Measurements from ENCODE around the gene TSPAN14. TPM values are rescaled to one million over a fixed set of nuclear protein-coding genes. Genes with fewer than 3 reads are reported as not detected.

Gene TSPAN14
- total and polyA plus RNA-seq, 2 of the 8 experiments (the other 6 are each of a cell fraction or from before 2014, with no cell fraction given) = 47.4 to 57.8 TPM

DNA sequence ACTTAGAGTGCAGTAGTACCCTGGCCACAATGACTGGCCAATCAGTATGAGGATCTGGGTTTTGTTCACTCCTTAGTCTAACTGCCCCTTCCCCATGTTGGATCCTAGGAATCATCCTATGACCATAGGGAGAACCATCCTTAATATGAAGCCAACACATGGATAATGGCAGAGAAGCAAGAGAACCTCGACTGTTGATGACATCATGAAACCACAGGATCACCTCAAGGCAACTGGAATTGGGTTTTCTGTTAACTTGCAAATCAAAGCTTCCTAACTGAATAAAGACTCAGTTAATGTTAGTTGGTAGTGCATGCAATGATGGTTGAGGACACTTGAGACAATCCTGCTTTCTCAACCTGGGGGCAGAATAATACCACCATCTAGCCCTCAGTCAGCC lies 49.1 kb upstream of the TSPAN14 start:
- ChIA-PET CTCF (ENCODE audit: partially characterized antibody) (interaction anchor here (0.9 to 3.8 kb wide), 6 partner anchors 22 to 192 kb away, joined by 3 to 21 read pairs (median 4); no protein-coding TSS in a partner anchor), POLR2A (ENCODE audit: partially characterized antibody) (interaction anchor here (0.6 kb wide), 1 partner anchor 1093 kb away, joined by 3 read pairs; no protein-coding TSS in a partner anchor)
- WGBS, 2 experiments (ENCODE audit: extremely low coverage in 1 of 2, insufficient coverage in 1 of 2, insufficient read length in 1 of 2, insufficient replicate concordance in 2 of 2, low coverage in 1 of 2, low lambda C conversion rate in 2 of 2, missing lambda C conversion rate in 1 of 2) = 89% methylated on average over 1 of the region's 1 CpG; no CpG with 5 or more reads in 1 of the 2 experiments
- Histone ChIP-seq H3K4me3 (ENCODE audit: extremely low read depth in 1 of 4, insufficient read depth in 2 of 4, low read depth in 3 of 4, low read length in 4 of 4) (no peak overlapping the region), H3K56ac (replicated peaks; ENCODE audit: insufficient read length, low read depth, low read length) (no peak overlapping the region), H4K20me1 (replicated peaks in 1 of 2; ENCODE audit: control insufficient read depth in 1 of 2, insufficient read depth in 2 of 2, low read length in 2 of 2) (no peaks in the 10 kb centered on the region), H3K18ac (ENCODE audit: extremely low read depth, low read length) (no peak overlapping the region), H4K91ac (replicated peaks; ENCODE audit: insufficient read length, low read length) (no peak overlapping the region), H2BK5ac (ENCODE audit: low read depth, low read length) (no peak overlapping the region), H2BK12ac (ENCODE audit: low read depth, low read length) (no peak overlapping the region), H3K9ac (replicated peaks in 1 of 4; ENCODE audit: extremely low read depth in 1 of 4, low read depth in 3 of 4, low read length in 3 of 4) (no peak overlapping the region), H3K27me3 (replicated peaks in 1 of 4; ENCODE audit: control insufficient read depth in 3 of 4, extremely low read depth in 1 of 4, insufficient read depth in 3 of 4, low read length in 3 of 4) (peaks cover 0 to 10% (median 6%) of the 10 kb centered on the region in 4 experiments; a peak in 3 of 7 replicates), H3K4me2 (ENCODE audit: insufficient read depth in 1 of 2, low read depth in 2 of 2, low read length in 2 of 2) (no peak overlapping the region), H2AFZ (ENCODE audit: low read length) (no peak overlapping the region), H2BK120ac (replicated peaks; ENCODE audit: low read depth, low read length) (no peak overlapping the region), H3K36me3 (ENCODE audit: control insufficient read depth in 2 of 4, insufficient read depth in 4 of 4, low read length in 3 of 4) (no peaks in the 10 kb centered on the region; a peak in 1 of 8 replicates), H2AK5ac (ENCODE audit: low read depth, low read length) (no peak overlapping the region), H2BK15ac (ENCODE audit: low read length) (no peak overlapping the region), H3K4me1 (replicated peaks in 1 of 4; ENCODE audit: control insufficient read depth in 3 of 4, insufficient read depth in 4 of 4, low read length in 3 of 4) (peaks cover 0 to 4% (median 0%) of the 10 kb centered on the region in 4 experiments; a peak in 4 of 7 replicates), H4K5ac (ENCODE audit: insufficient read length, low read depth, low read length) (no peak overlapping the region), H3K23me2 (ENCODE audit: low read depth, low read length) (peaks cover 9% of the 10 kb centered on the region; the same call in 1 of the 2 replicates), H4K8ac (ENCODE audit: extremely low read depth, insufficient read depth, low read length) (no peak overlapping the region), H3K79me2 (ENCODE audit: control insufficient read depth in 1 of 2, insufficient read depth in 2 of 2, low read length in 2 of 2) (peaks cover 0 to 3% of the 10 kb centered on the region in 2 experiments; a peak in 1 of 4 replicates), H3K4ac (replicated peaks; ENCODE audit: insufficient read length, low read depth, low read length) (no peak overlapping the region), H3K9me3 (ENCODE audit: insufficient read depth in 2 of 2, low read depth in 1 of 2, low read length in 1 of 2) (no peaks in the 10 kb centered on the region), H3K27ac (ENCODE audit: low read depth, low read length) (no peak overlapping the region), H2BK20ac (ENCODE audit: low read length) (no peak overlapping the region), H3K79me1 (ENCODE audit: low read depth, low read length) (no peaks in the 10 kb centered on the region), H3K23ac (ENCODE audit: insufficient read length) (no peak overlapping the region), H3K14ac (ENCODE audit: insufficient read length) (no peak overlapping the region)
- no peak for FAIRE-seq
- no peak for DNase-seq (ENCODE audit: low read depth in 1 of 2, low spot score in 2 of 2)
- no peak for TF ChIP-seq JUN (IDR thresholded peaks at IDR 0.05; ENCODE audit: low read depth, low read length)
- no peak for TF ChIP-seq GTF2F1 (IDR thresholded peaks at IDR 0.05; ENCODE audit: borderline replicate concordance, low read depth, low read length)
- TF ChIP-seq CHD1 (IDR thresholded peaks at IDR 0.05; ENCODE audit: low read depth, low read length) = no peak
- no peak for TF ChIP-seq BACH1 (IDR thresholded peaks at IDR 0.05; ENCODE audit: low read length)
- no peak for TF ChIP-seq SP2 (IDR thresholded peaks at IDR 0.05; ENCODE audit: low read length)
- no peak for TF ChIP-seq SIX5 (IDR thresholded peaks at IDR 0.05; ENCODE audit: low read depth, low read length)
- no peak for TF ChIP-seq RFX5 (IDR thresholded peaks at IDR 0.05; ENCODE audit: borderline replicate concordance, low read depth, low read length)
